Right cardiac atrium (tissue), 5 donors: ENCODE results near the gene TPRA1. TPM values are rescaled to one million over a fixed set of nuclear protein-coding genes. Genes with fewer than 3 reads are reported as not detected.
"Not testable (repeated sequence)": the region's sequence is repeated elsewhere in the genome, so short reads cannot be mapped to it uniquely, and the experiment has no call there.

ENCODE experiments used
- ATAC-seq, 2 donors: fragments of 200-7000 bp; cut with Tn5 transposase; one replicate each; pipeline versions ENCODE4 v1.8.0 to v1.9.1; 2020; ENCODE audit warnings: moderate library complexity in 2 of 2, mild to moderate bottlenecking in 1 of 2
- DNase-seq, 3 donors: peaks; one replicate each; pipeline ENCODE4 v3.0.0-alpha.2; 2020
- H3K27ac ChIP-seq: one replicate; pipeline ENCODE4 v1.5.1; 2013; ENCODE audit warnings: mild to moderate bottlenecking, low read length, control low read depth, moderate library complexity
- H3K27me3 ChIP-seq: one replicate; pipeline ENCODE4 v1.6.1; 2013; ENCODE audit not compliant: control insufficient read depth, insufficient read depth
- H3K4me1 ChIP-seq: one replicate; pipeline ENCODE4 v1.6.1; 2013; ENCODE audit warnings: low read length; ENCODE audit not compliant: control insufficient read depth, insufficient read depth
- H3K4me3 ChIP-seq: one replicate; pipeline ENCODE4 v1.5.1; 2013; ENCODE audit warnings: low read length, control low read depth
- H3K9me3 ChIP-seq: one replicate; pipeline ENCODE4 v1.6.1; 2013; ENCODE audit warnings: low read length; ENCODE audit not compliant: control insufficient read depth
- WGBS: extraction: QIAGEN DNeasy Blood & Tissue Kit; methylation state at CpG from one replicate; pipeline ENCODE4 v1.1.7; 2013; 5-methylcytosine and 5-hydroxymethylcytosine counted together
- intact Hi-C, 4 donors: fragments of 100-400 bp; cut with DNase I; formaldehyde crosslinking; loops; one replicate each; pipeline versions ENCODE4 v1.11.0 to v1.14.0; 2022 to 2023
- polyA plus RNA-seq: library from polyadenylated mRNA; stranded (reverse); fragments of 200-250 nt; gene quantifications from one replicate; pipeline ENCODE4 v1.2.3, GENCODE V29; 2013
- total RNA-seq, 4 donors: library from RNA; stranded (reverse); fragmentation: NEBNext Ultra II Directional; extraction: Animal tissue kit (Norgen Biotek cat#: 25700); gene quantifications; one replicate each; pipeline ENCODE4 v1.2.1, GENCODE V29; 2021
- donor health status: healthy with polysubstance abuse.
- donor health status: DM: no; HTN: yes; CAD: no.
- donor health status: DM: no; HTN: no; CAD: no.
- donor health status: DM: no; HTN: yes; CAD: no; lungs with severe emphysema.
- donor health status: DM: yes; HTN: yes; CAD: no.

Gene TPRA1
- total and polyA plus RNA-seq, 5 donors: 17.9 to 23.7 (median 19.2) TPM

- no peak for ATAC-seq
- DNase-seq: no peak
- no peaks in the 10 kb centered on the region for H3K27me3 ChIP-seq
- H3K27ac ChIP-seq: no peak overlapping the region
- no peak overlapping the region for H3K4me3 ChIP-seq
- H3K4me1 ChIP-seq: no peaks in the 10 kb centered on the region
- intact Hi-C loops: no loop called here
- H3K9me3 ChIP-seq: no peaks in the 10 kb centered on the region
- WGBS: 88% methylated on average over 12 of the region's 12 CpGs
Measured at GRCh38 chr3:127535106-127535785, 55.3 kb downstream of the TPRA1 start.

GRCh38 chr3:127534564-127534963 lies 56.0 kb downstream of the TPRA1 start:
- WGBS: 88% methylated on average over 11 of the region's 11 CpGs
- no peaks in the 10 kb centered on the region for H3K4me1 ChIP-seq
- DNase-seq (no peak), ATAC-seq (no peak)
- H3K27me3 ChIP-seq: no peaks in the 10 kb centered on the region
- no peaks in the 10 kb centered on the region for H3K9me3 ChIP-seq
- H3K27ac ChIP-seq: no peak overlapping the region
- intact Hi-C loops: no loop called here
- no peak overlapping the region for H3K4me3 ChIP-seq

GRCh38 chr3:127534161-127534451 lies 56.4 kb downstream of the TPRA1 start:
- Histone ChIP-seq H3K4me3 (no peak overlapping the region), H3K4me1 (no peaks in the 10 kb centered on the region), H3K9me3 (no peaks in the 10 kb centered on the region), H3K27me3 (no peaks in the 10 kb centered on the region), H3K27ac (no peak overlapping the region)
- intact Hi-C loops: no loop called here
- WGBS: 70% methylated on average over 2 of the region's 2 CpGs
- ATAC-seq (no peak), DNase-seq (no peak)

GRCh38 chr3:127532561-127533203 lies 57.9 kb downstream of the TPRA1 start:
- WGBS: 89% methylated on average over 7 of the region's 7 CpGs
- Histone ChIP-seq H3K27me3 (no peaks in the 10 kb centered on the region), H3K27ac (no peak overlapping the region), H3K4me3 (no peak overlapping the region), H3K4me1 (no peaks in the 10 kb centered on the region), H3K9me3 (no peaks in the 10 kb centered on the region)
- ATAC-seq (no peak), DNase-seq (no peak)
- intact Hi-C loops: no loop called here

GRCh38 chr3:127531821-127532220 lies 58.7 kb downstream of the TPRA1 start:
- no peaks in the 10 kb centered on the region for H3K9me3 ChIP-seq
- H3K27ac ChIP-seq: no peak overlapping the region
- H3K4me1 ChIP-seq: no peaks in the 10 kb centered on the region
- 89% methylated on average over 2 of the region's 2 CpGs for WGBS
- H3K27me3 ChIP-seq: no peaks in the 10 kb centered on the region
- DNase-seq (no peak), ATAC-seq (no peak)
- H3K4me3 ChIP-seq: no peak overlapping the region
- intact Hi-C loops: no loop called here

- intact Hi-C loops, DNase-seq: not testable (repeated sequence)
Measured at GRCh38 chr3:127530863-127531262, 59.7 kb downstream of the TPRA1 start.

GRCh38 chr3:127529346-127530188 lies 61.0 kb downstream of the TPRA1 start:
- Histone ChIP-seq H3K4me3 (no peak overlapping the region), H3K27ac (no peak overlapping the region), H3K9me3 (no peaks in the 10 kb centered on the region), H3K27me3 (no peaks in the 10 kb centered on the region), H3K4me1 (no peaks in the 10 kb centered on the region)
- DNase-seq (no peak), ATAC-seq (no peak)
- intact Hi-C loops: no loop called here
- WGBS: 60% methylated on average over 9 of the region's 9 CpGs

More at GRCh38 chr3:127530863-127531262, 59.7 kb downstream of the TPRA1 start:
- H3K27me3 ChIP-seq, H3K9me3 ChIP-seq, ATAC-seq, H3K27ac ChIP-seq, H3K4me1 ChIP-seq, H3K4me3 ChIP-seq: not testable (repeated sequence)
- 90% methylated on average over 7 of the region's 7 CpGs for WGBS

GRCh38 chr3:127525373-127525772 lies 65.2 kb downstream of the TPRA1 start:
- ATAC-seq: no peak
- 57% methylated on average over 11 of the region's 11 CpGs for WGBS

GRCh38 chr3:127524296-127524896 lies 66.1 kb downstream of the TPRA1 start:
- DNase-seq (no peak), ATAC-seq (no peak)
- 53% methylated on average over 13 of the region's 13 CpGs for WGBS
- no peaks in the 10 kb centered on the region for H3K27me3 ChIP-seq
- no peaks in the 10 kb centered on the region for H3K9me3 ChIP-seq
- no peaks in the 10 kb centered on the region for H3K4me1 ChIP-seq
- intact Hi-C loops: no loop called here
- H3K27ac ChIP-seq: no peak overlapping the region
- H3K4me3 ChIP-seq: no peak overlapping the region

More at GRCh38 chr3:127525373-127525772, 65.2 kb downstream of the TPRA1 start:
- Histone ChIP-seq H3K27ac (no peak overlapping the region), H3K9me3 (no peaks in the 10 kb centered on the region), H3K4me1 (no peaks in the 10 kb centered on the region), H3K4me3 (no peak overlapping the region), H3K27me3 (no peaks in the 10 kb centered on the region)
- DNase-seq: no peak
- intact Hi-C loops: no loop called here
